Right cardiac atrium (tissue), 5 donors: ENCODE data around the gene RPF1. TPM values are rescaled to one million over a fixed set of nuclear protein-coding genes. Genes with fewer than 3 reads are reported as not detected.
"Not testable (repeated sequence)": the region's sequence is repeated elsewhere in the genome, so short reads cannot be mapped to it uniquely, and the experiment has no call there.

Experiments used
- ATAC-seq, 2 donors: fragments of 200-7000 bp; cut with Tn5 transposase; one replicate each; pipeline versions ENCODE4 v1.8.0 to v1.9.1; 2020; ENCODE audit warnings: moderate library complexity in 2 of 2, mild to moderate bottlenecking in 1 of 2
- DNase-seq, 3 donors: peaks; one replicate each; pipeline ENCODE4 v3.0.0-alpha.2; 2020
- H3K27ac ChIP-seq: one replicate; pipeline ENCODE4 v1.5.1; 2013; ENCODE audit warnings: mild to moderate bottlenecking, low read length, control low read depth, moderate library complexity
- H3K27me3 ChIP-seq: one replicate; pipeline ENCODE4 v1.6.1; 2013; ENCODE audit not compliant: control insufficient read depth, insufficient read depth
- H3K4me1 ChIP-seq: one replicate; pipeline ENCODE4 v1.6.1; 2013; ENCODE audit warnings: low read length; ENCODE audit not compliant: control insufficient read depth, insufficient read depth
- H3K4me3 ChIP-seq: one replicate; pipeline ENCODE4 v1.5.1; 2013; ENCODE audit warnings: low read length, control low read depth
- H3K9me3 ChIP-seq: one replicate; pipeline ENCODE4 v1.6.1; 2013; ENCODE audit warnings: low read length; ENCODE audit not compliant: control insufficient read depth
- WGBS: extraction: QIAGEN DNeasy Blood & Tissue Kit; methylation state at CpG from one replicate; pipeline ENCODE4 v1.1.7; 2013; 5-methylcytosine and 5-hydroxymethylcytosine counted together
- intact Hi-C, 4 donors: fragments of 100-400 bp; cut with DNase I; formaldehyde crosslinking; loops; one replicate each; pipeline versions ENCODE4 v1.11.0 to v1.14.0; 2022 to 2023
- long read RNA-seq, 4 donors: library from polyadenylated mRNA; unstranded; transcript quantifications; one replicate each; pipeline ENCODE4 v2.0.0, GENCODE V29; 2020 to 2021
- polyA plus RNA-seq: library from polyadenylated mRNA; stranded (reverse); fragments of 200-250 nt; gene quantifications from one replicate; pipeline ENCODE4 v1.2.3, GENCODE V29; 2013
- total RNA-seq, 4 donors: library from RNA; stranded (reverse); fragmentation: NEBNext Ultra II Directional; extraction: Animal tissue kit (Norgen Biotek cat#: 25700); gene quantifications; one replicate each; pipeline ENCODE4 v1.2.1, GENCODE V29; 2021
- donor health status: healthy with polysubstance abuse.
- donor health status: DM: no; HTN: yes; CAD: no.
- donor health status: DM: no; HTN: no; CAD: no.
- donor health status: DM: no; HTN: yes; CAD: no; lungs with severe emphysema.
- donor health status: DM: yes; HTN: yes; CAD: no.

The RPF1 gene
- total RNA-seq (10 to 100 TPM; 30.0 to 34.9 (median 31.3) TPM), polyA plus RNA-seq (37.3 TPM)
- long read RNA-seq, donor 1, transcript RPF1-201 (9 exons, 1,385 nt): major isoform, 20 of 20 reads
- long read RNA-seq, donor 1, partial matches to known transcripts: 0 of 20 reads
- long read RNA-seq, donor 1, other reads (novel, unspliced or antisense): 0 of 20 reads
- long read RNA-seq, donor 2, transcript RPF1-201 (9 exons, 1,385 nt): major isoform, 12 of 14 reads
- long read RNA-seq, donor 2, partial matches to known transcripts: 2 of 14 reads
- long read RNA-seq, donor 2, other reads (novel, unspliced or antisense): 0 of 14 reads
- long read RNA-seq, donor 3, transcript RPF1-201 (9 exons, 1,385 nt): major isoform, 17 of 17 reads
- long read RNA-seq, donor 3, partial matches to known transcripts: 0 of 17 reads
- long read RNA-seq, donor 3, other reads (novel, unspliced or antisense): 0 of 17 reads
- long read RNA-seq, donor 4, transcript RPF1-201 (9 exons, 1,385 nt): major isoform, 6 of 7 reads
- long read RNA-seq, donor 4, partial matches to known transcripts: 1 of 7 reads
- long read RNA-seq, donor 4, other reads (novel, unspliced or antisense): 0 of 7 reads

- Histone ChIP-seq H3K4me3 (peak within 1 kb of the TSS; percentile 90), H3K4me1 (peaks cover 2% of the 10 kb centered on the region), H3K27ac (peak within 1 kb of the TSS; percentile 84), H3K9me3 (no peaks in the 10 kb centered on the region), H3K27me3 (peaks cover 3% of the 10 kb centered on the region)
- WGBS: 4% methylated on average over 51 of the region's 51 CpGs
- peak; percentile 73 to 89 (median 85) for DNase-seq
- intact Hi-C loops: no loop called here
- peak; percentile 96 to 98 for ATAC-seq
These were observed at the start of gene RPF1 for GRCh38 chr1:84478876-84479868. Gene RPF1 (plus strand): TSS chr1:84479266. CDS start chr1:84479282, 16 bp downstream.

- no peaks in the 10 kb centered on the region for H3K27me3 ChIP-seq
- 67% methylated on average over 2 of the region's 2 CpGs for WGBS
- H3K4me1 ChIP-seq: no peaks in the 10 kb centered on the region
- no peak for ATAC-seq
- no peak for DNase-seq
- no peak overlapping the region for H3K4me3 ChIP-seq
- H3K27ac ChIP-seq: no peak overlapping the region
- intact Hi-C loops: loop anchor here (5.0 to 10.0 kb wide), 7 partner anchors 126 to 496 kb away; partner anchors contain the start of genes PRKACB (in 4 of the 4) and SAMD13 (in 1 of the 4)
- H3K9me3 ChIP-seq: no peaks in the 10 kb centered on the region
These were observed 48.5 kb upstream of the RPF1 start for GRCh38 chr1:84430546-84430945.

- 8% methylated on average over 11 of the region's 11 CpGs for WGBS
- Histone ChIP-seq H3K27ac (no peak overlapping the region), H3K27me3 (no peaks in the 10 kb centered on the region), H3K4me1 (no peaks in the 10 kb centered on the region), H3K4me3 (peak overlapping the region; percentile 69), H3K9me3 (no peaks in the 10 kb centered on the region)
- peak; percentile 75 to 83 for ATAC-seq
- peak in 1 of 3 donors; percentile 51 for DNase-seq
- intact Hi-C loops: loop anchor here (5.0 to 10.0 kb wide), 7 partner anchors 129 to 499 kb away; partner anchors contain the start of genes PRKACB (in 4 of the 4) and SAMD13 (in 1 of the 4)
These were observed 45.6 kb upstream of the RPF1 start for GRCh38 chr1:84433258-84434080.

- ATAC-seq: no peak
- Histone ChIP-seq H3K27me3 (no peaks in the 10 kb centered on the region), H3K9me3 (no peaks in the 10 kb centered on the region), H3K27ac (no peak overlapping the region), H3K4me1 (no peaks in the 10 kb centered on the region), H3K4me3 (no peak overlapping the region)
- no peak for DNase-seq
- intact Hi-C loops: loop anchor here (5.0 to 10.0 kb wide), 7 partner anchors 129 to 499 kb away; partner anchors contain the start of genes PRKACB (in 4 of the 4) and SAMD13 (in 1 of the 4)
- 71% methylated on average over 6 of the region's 6 CpGs for WGBS
These were observed 44.8 kb upstream of the RPF1 start for GRCh38 chr1:84434081-84434769.

GRCh38 chr1:84434801-84435549 is 44.1 kb upstream of the RPF1 start:
- H3K9me3 ChIP-seq: no peaks in the 10 kb centered on the region
- H3K4me1 ChIP-seq: no peaks in the 10 kb centered on the region
- H3K27ac ChIP-seq: no peak overlapping the region
- 36% methylated on average over 4 of the region's 4 CpGs for WGBS
- DNase-seq: no peak
- no peaks in the 10 kb centered on the region for H3K27me3 ChIP-seq
- H3K4me3 ChIP-seq: no peak overlapping the region
- no peak for ATAC-seq
- intact Hi-C loops: loop anchor here (5.0 to 10.0 kb wide), 8 partner anchors 130 to 500 kb away; partner anchors contain the start of genes PRKACB (in 4 of the 4) and SAMD13 (in 1 of the 4)

GRCh38 chr1:84436876-84437655 is 42.0 kb upstream of the RPF1 start:
- intact Hi-C loops: loop anchor here in 3 of 4 donors (5.0 to 10.0 kb wide), 7 partner anchors 132 to 502 kb away; partner anchors contain the start of genes PRKACB (in 2 of the 3) and SAMD13 (in 1 of the 3)
- no peak for DNase-seq

GRCh38 chr1:84442256-84442655 is 36.8 kb upstream of the RPF1 start:
- no peak overlapping the region for H3K27ac ChIP-seq
- H3K4me3 ChIP-seq: no peak overlapping the region
- ATAC-seq: peak; percentile 77 to 79
- no peaks in the 10 kb centered on the region for H3K4me1 ChIP-seq
- no peaks in the 10 kb centered on the region for H3K27me3 ChIP-seq
- intact Hi-C loops: loop anchor here in 2 of 4 donors (5.0 kb wide), 3 partner anchors 160 to 315 kb away; no protein-coding TSS in a partner anchor
- no peak for DNase-seq
- H3K9me3 ChIP-seq: no peaks in the 10 kb centered on the region
- WGBS: 10% methylated on average over 2 of the region's 2 CpGs

More at GRCh38 chr1:84436876-84437655, 42.0 kb upstream of the RPF1 start:
- peak; percentile 17 to 32 for ATAC-seq
- H3K9me3 ChIP-seq: no peaks in the 10 kb centered on the region
- no peaks in the 10 kb centered on the region for H3K4me1 ChIP-seq
- H3K27me3 ChIP-seq: no peaks in the 10 kb centered on the region
- WGBS: 33% methylated on average over 5 of the region's 5 CpGs
- H3K4me3 ChIP-seq: no peak overlapping the region
- H3K27ac ChIP-seq: no peak overlapping the region

- not testable (repeated sequence) for H3K9me3 ChIP-seq, H3K4me1 ChIP-seq, H3K27ac ChIP-seq, ATAC-seq, H3K27me3 ChIP-seq, H3K4me3 ChIP-seq
- intact Hi-C loops: loop anchor here in 2 of 4 donors (5.0 kb wide), 3 partner anchors 159 to 314 kb away; no protein-coding TSS in a partner anchor
- DNase-seq: peak in 1 of 3 donors; percentile 33
- 84% methylated on average over 7 of the region's 7 CpGs for WGBS
These were observed 36.1 kb upstream of the RPF1 start for GRCh38 chr1:84442747-84443646.
